ENCODE measurements around the gene ABHD8. TPM values are rescaled to one million over a fixed set of nuclear protein-coding genes. Genes with fewer than 3 reads are reported as not detected.

Gene ABHD8
- total and polyA plus RNA-seq, 2 of the 13 experiments (the other 11 are each of a cell fraction or from before 2014, with no cell fraction given) = 6.3 to 7.2 TPM

DNA sequence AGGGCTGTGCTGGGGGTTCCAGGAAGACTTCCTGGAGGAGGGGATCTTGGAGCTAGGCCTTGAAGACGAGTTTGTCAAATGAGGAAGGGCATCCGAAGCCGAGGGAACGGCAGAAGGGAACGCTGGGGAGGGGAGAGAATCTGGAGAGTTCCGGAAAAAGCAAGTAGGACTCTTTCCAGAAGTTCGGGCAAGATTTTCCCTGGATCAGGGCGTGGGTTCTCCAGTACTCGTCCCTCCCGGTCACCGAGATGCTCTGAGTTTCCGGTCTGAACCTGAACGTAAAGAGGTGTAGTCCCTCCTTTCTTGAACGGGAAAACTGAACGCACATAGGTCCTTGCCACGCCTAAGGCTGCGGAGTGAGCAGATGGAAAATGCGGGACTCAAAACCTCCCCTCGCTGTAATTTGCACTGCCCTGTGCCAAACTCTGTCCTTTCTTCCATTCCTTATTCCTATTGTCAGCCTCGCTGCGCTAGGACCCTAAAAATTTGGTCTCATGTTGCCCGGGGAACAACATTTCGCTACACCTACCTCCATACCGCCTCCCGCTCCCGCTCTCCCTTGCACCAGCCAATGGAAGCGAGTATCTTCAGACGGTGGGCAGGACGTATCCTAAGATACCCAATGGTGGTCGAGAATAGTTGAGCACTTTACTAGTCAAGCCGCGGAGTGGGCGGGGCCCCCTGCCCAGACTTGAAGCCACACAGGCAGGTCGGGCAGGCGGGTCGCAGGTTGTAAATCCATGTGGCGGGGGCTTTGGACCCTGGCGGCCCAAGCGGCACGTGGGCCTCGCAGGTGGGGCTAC, 33.8 kb upstream of the ABHD8 start, which contains the start of gene GTPBP3 (continued):
- TF ChIP-seq, protein P1, sequence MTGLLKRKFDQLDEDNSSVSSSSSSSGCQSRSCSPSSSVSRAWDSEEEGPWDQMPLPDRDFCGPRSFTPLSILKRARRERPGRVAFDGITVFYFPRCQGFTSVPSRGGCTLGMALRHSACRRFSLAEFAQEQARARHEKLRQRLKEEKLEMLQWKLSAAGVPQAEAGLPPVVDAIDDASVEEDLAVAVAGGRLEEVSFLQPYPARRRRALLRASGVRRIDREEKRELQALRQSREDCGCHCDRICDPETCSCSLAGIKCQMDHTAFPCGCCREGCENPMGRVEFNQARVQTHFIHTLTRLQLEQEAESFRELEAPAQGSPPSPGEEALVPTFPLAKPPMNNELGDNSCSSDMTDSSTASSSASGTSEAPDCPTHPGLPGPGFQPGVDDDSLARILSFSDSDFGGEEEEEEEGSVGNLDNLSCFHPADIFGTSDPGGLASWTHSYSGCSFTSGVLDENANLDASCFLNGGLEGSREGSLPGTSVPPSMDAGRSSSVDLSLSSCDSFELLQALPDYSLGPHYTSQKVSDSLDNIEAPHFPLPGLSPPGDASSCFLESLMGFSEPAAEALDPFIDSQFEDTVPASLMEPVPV (CRISPR knock-in tag; IDR thresholded peaks at IDR 0.05) = peak; percentile 70
- TF ChIP-seq, protein P2, sequence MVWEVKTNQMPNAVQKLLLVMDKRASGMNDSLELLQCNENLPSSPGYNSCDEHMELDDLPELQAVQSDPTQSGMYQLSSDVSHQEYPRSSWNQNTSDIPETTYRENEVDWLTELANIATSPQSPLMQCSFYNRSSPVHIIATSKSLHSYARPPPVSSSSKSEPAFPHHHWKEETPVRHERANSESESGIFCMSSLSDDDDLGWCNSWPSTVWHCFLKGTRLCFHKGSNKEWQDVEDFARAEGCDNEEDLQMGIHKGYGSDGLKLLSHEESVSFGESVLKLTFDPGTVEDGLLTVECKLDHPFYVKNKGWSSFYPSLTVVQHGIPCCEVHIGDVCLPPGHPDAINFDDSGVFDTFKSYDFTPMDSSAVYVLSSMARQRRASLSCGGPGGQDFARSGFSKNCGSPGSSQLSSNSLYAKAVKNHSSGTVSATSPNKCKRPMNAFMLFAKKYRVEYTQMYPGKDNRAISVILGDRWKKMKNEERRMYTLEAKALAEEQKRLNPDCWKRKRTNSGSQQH (CRISPR knock-in tag; IDR thresholded peaks at IDR 0.05; ENCODE audit: low read depth) = peak; percentile 84; the same call in 1 of the 2 replicates
- TF ChIP-seq ZNF256 (CRISPR knock-in tag; conservative IDR thresholded peaks at IDR 0.05) (peak; percentile 22; the same call in 1 of the 2 replicates), ZNF816 (CRISPR knock-in tag; IDR thresholded peaks at IDR 0.05; ENCODE audit: borderline replicate concordance) (peak; percentile 78; the same call in 1 of the 2 replicates), HOXA9 (CRISPR knock-in tag; IDR thresholded peaks at IDR 0.05; ENCODE audit: borderline replicate concordance) (no peak), KLF12 (CRISPR knock-in tag; IDR thresholded peaks at IDR 0.05; ENCODE audit: borderline replicate concordance) (peak; percentile 91; the same call in 1 of the 2 replicates), MEF2D (CRISPR knock-in tag; IDR thresholded peaks at IDR 0.05) (no peak), GLI4 (CRISPR knock-in tag; IDR thresholded peaks at IDR 0.05; ENCODE audit: borderline replicate concordance) (0 out of 2 replicates have a peak, but pooled peaks have one; percentile 23), MBD4 (IDR thresholded peaks at IDR 0.05; ENCODE audit: borderline replicate concordance, low read length) (no peak), EEA1 (CRISPR knock-in tag; IDR thresholded peaks at IDR 0.05; ENCODE audit: borderline replicate concordance) (no peak), U2AF1 (optimal IDR thresholded peaks at IDR 0.05; ENCODE audit: low read depth, low read length) (peak; percentile 89), DR1 (CRISPR knock-in tag; IDR thresholded peaks at IDR 0.05) (peak; percentile 89), FOXK1 (CRISPR knock-in tag; IDR thresholded peaks at IDR 0.05; ENCODE audit: borderline replicate concordance, low read depth) (peak; percentile 83), PLRG1 (conservative IDR thresholded peaks at IDR 0.05) (no peak), TOE1 (CRISPR knock-in tag; IDR thresholded peaks at IDR 0.05) (no peak)
- TF ChIP-seq, protein P3, sequence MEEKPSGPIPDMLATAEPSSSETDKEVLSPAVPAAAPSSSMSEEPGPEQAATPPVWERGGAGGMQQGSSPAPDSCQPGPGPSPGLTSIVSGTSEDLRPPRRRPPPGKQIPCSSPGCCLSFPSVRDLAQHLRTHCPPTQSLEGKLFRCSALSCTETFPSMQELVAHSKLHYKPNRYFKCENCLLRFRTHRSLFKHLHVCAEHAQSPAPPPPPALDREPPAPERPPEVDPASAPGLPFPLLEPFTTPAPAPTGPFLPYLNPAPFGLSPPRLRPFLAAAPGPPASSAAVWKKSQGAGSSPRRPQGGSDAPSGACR (CRISPR knock-in tag; IDR thresholded peaks at IDR 0.05) = 0 out of 2 replicates have a peak, but pooled peaks have one; percentile 36
- TF ChIP-seq, protein P4, sequence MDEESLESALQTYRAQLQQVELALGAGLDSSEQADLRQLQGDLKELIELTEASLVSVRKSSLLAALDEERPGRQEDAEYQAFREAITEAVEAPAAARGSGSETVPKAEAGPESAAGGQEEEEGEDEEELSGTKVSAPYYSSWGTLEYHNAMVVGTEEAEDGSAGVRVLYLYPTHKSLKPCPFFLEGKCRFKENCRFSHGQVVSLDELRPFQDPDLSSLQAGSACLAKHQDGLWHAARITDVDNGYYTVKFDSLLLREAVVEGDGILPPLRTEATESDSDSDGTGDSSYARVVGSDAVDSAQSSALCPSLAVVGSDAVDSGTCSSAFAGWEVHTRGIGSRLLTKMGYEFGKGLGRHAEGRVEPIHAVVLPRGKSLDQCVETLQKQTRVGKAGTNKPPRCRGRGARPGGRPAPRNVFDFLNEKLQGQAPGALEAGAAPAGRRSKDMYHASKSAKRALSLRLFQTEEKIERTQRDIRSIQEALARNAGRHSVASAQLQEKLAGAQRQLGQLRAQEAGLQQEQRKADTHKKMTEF (CRISPR knock-in tag; IDR thresholded peaks at IDR 0.05) = peak; percentile 40; the same call in 1 of the 2 replicates
- TF ChIP-seq, protein P5, sequence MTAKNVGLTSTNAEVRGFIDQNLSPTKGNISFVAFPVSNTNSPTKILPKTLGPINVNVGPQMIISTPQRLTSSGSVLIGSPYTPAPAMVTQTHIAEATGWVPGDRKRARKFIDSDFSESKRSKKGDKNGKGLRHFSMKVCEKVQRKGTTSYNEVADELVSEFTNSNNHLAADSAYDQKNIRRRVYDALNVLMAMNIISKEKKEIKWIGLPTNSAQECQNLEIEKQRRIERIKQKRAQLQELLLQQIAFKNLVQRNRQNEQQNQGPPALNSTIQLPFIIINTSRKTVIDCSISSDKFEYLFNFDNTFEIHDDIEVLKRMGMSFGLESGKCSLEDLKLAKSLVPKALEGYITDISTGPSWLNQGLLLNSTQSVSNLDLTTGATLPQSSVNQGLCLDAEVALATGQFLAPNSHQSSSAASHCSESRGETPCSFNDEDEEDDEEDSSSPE (CRISPR knock-in tag; IDR thresholded peaks at IDR 0.05) = peak; percentile 97
- TF ChIP-seq, protein P6, sequence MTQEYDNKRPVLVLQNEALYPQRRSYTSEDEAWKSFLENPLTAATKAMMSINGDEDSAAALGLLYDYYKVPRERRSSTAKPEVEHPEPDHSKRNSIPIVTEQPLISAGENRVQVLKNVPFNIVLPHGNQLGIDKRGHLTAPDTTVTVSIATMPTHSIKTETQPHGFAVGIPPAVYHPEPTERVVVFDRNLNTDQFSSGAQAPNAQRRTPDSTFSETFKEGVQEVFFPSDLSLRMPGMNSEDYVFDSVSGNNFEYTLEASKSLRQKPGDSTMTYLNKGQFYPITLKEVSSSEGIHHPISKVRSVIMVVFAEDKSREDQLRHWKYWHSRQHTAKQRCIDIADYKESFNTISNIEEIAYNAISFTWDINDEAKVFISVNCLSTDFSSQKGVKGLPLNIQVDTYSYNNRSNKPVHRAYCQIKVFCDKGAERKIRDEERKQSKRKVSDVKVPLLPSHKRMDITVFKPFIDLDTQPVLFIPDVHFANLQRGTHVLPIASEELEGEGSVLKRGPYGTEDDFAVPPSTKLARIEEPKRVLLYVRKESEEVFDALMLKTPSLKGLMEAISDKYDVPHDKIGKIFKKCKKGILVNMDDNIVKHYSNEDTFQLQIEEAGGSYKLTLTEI (CRISPR knock-in tag; conservative IDR thresholded peaks at IDR 0.05) = no peak
